Mucosa of descending colon (tissue), 3 donors: ENCODE results near the gene KCNIP2. TPM values are rescaled to one million over a fixed set of nuclear protein-coding genes. Genes with fewer than 3 reads are reported as not detected.
A peak's percentile ranks its signal among the peaks of the same experiment; 100 is the strongest.

ENCODE experiments used
- ATAC-seq: fragments of 200-7000 bp; cut with Tn5 transposase; one replicate; pipeline ENCODE4 v1.9.1; 2020; ENCODE audit warnings: mild to moderate bottlenecking, moderate library complexity
- DNase-seq, 3 donors: peaks; one replicate each; pipeline ENCODE4 v3.0.0-alpha.2; 2020
- H3K36me3 ChIP-seq: fragments of 200-600 bp; one replicate; pipeline ENCODE4 v1.8.0; 2021; ENCODE audit warnings: low read depth, mild to moderate bottlenecking
- H3K4me1 ChIP-seq: fragments of 200-600 bp; one replicate; pipeline ENCODE4 v1.8.0; 2021; ENCODE audit warnings: low read depth, mild to moderate bottlenecking
- H3K4me3 ChIP-seq: fragments of 200-600 bp; one replicate; pipeline ENCODE4 v1.8.0; 2021; ENCODE audit warnings: mild to moderate bottlenecking
- H3K9me3 ChIP-seq: fragments of 200-600 bp; one replicate; pipeline ENCODE4 v1.8.0; 2021; ENCODE audit warnings: mild to moderate bottlenecking
- intact Hi-C, 2 donors: fragments of 100-400 bp; cut with DNase I in 1 of 2; cut with micrococcal nuclease in 1 of 2; formaldehyde crosslinking; loops; one replicate each; pipeline versions ENCODE4 v1.11.0 to v1.11.1; 2022; cut with DNase I, micrococcal nuclease
- total RNA-seq, 3 donors: library from RNA; stranded (reverse); fragmentation: NEBNext Ultra II Directional in 2 of 3; extraction: Animal tissue kit (Norgen Biotek cat#: 25700) in 2 of 3; gene quantifications; one replicate each; pipeline versions ENCODE4 v1.2.1 to v1.2.4, GENCODE V29; 2021 to 2023
- TF ChIP-seq, protein P1 (sequence below): fragments of 200-600 bp; IDR thresholded peaks from one replicate; pipeline ENCODE4 v1.8.0; 2022; ENCODE audit warnings: antibody characterized with exemption, mild to moderate bottlenecking
- donor health status: DM: no; HTN: no; CAD: no; lungs with moderate emphysema.
- donor health status: DM: no; HTN: no; CAD: no.
- donor health status: DM: no; HTN: yes; CAD: no.

KCNIP2 gene
- total RNA-seq, 3 donors from 2014 or later: 3.7 to 5.9 (median 4.2) TPM

DNA sequence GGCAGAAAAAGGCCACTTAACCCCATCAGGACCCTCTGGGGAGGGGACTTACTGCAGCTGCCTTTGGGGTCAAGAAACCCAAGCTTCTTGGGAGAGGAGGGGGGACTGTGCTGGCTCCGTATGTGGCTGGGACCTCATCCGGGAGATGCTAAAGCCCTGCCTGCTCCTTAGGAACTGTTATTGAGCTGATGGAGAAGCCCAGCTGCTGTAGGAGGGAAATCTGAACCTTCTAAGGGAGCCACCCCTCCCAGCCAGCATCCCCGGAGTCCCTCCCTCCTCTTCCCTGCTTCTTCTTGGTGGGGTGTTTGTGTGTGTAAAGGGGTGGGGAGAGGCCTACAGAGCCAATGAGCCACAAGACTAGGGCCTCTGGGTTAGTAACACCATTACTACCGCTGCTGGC is 8.2 kb downstream of the KCNIP2 start:
- no peaks in the 10 kb centered on the region for H3K36me3 ChIP-seq
- no peaks in the 10 kb centered on the region for H3K9me3 ChIP-seq
- peaks cover 9% of the 10 kb centered on the region for H3K4me1 ChIP-seq
- ATAC-seq (no peak), DNase-seq (no peak)
- intact Hi-C loops: no loop called here
- no peak overlapping the region for H3K4me3 ChIP-seq
- TF ChIP-seq, protein P1, sequence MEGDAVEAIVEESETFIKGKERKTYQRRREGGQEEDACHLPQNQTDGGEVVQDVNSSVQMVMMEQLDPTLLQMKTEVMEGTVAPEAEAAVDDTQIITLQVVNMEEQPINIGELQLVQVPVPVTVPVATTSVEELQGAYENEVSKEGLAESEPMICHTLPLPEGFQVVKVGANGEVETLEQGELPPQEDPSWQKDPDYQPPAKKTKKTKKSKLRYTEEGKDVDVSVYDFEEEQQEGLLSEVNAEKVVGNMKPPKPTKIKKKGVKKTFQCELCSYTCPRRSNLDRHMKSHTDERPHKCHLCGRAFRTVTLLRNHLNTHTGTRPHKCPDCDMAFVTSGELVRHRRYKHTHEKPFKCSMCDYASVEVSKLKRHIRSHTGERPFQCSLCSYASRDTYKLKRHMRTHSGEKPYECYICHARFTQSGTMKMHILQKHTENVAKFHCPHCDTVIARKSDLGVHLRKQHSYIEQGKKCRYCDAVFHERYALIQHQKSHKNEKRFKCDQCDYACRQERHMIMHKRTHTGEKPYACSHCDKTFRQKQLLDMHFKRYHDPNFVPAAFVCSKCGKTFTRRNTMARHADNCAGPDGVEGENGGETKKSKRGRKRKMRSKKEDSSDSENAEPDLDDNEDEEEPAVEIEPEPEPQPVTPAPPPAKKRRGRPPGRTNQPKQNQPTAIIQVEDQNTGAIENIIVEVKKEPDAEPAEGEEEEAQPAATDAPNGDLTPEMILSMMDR: no peak

DNA sequence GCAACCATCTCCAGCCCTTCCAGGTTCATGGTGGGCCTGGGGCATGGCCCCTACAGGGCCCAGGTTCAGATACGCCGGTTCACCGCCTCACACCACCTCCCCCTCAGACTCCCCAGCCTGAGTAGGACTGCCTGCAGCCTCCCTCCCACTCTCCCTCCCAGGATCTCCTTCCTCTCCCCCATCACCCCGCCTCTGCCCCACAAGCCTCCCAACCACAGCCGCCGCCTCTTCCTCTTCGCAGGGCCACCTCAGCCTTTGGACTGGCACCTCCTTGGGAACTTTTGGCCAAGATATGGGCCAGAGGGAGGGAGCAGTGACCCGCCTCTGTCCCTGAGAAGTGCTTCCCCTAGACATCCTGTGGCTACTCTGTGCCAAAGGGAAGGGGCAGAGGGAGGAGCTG is 9.3 kb downstream of the KCNIP2 start:
- Histone ChIP-seq H3K4me1 (peaks cover 14% of the 10 kb centered on the region), H3K9me3 (no peaks in the 10 kb centered on the region), H3K4me3 (no peak overlapping the region), H3K36me3 (no peaks in the 10 kb centered on the region)
- intact Hi-C loops: no loop called here
- DNase-seq: peak in 1 of 3 donors; percentile 70
- TF ChIP-seq, protein P1: no peak
- ATAC-seq: no peak

DNA sequence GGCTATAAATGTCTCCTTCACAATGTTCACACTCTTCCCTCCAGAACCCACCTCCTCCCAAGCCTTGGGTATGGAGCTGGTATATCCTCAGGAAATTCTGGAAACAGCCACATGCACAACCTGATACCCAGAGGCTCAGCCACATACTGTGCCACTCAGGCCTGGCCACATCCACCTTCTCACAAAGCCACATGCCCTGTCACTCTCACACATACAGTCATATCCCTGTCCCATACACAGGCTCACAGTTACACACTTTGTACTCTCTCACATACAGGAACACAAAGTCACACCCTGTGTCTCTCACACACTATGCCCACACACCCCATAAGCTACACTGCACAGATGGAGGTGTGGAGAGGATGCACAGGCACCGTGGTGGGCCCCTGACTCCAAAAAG is 10.1 kb downstream of the KCNIP2 start:
- Histone ChIP-seq H3K4me1 (peaks cover 14% of the 10 kb centered on the region), H3K36me3 (no peaks in the 10 kb centered on the region), H3K9me3 (no peaks in the 10 kb centered on the region), H3K4me3 (no peak overlapping the region)
- DNase-seq: no peak
- TF ChIP-seq, protein P1: no peak
- intact Hi-C loops: no loop called here
- no peak for ATAC-seq

DNA sequence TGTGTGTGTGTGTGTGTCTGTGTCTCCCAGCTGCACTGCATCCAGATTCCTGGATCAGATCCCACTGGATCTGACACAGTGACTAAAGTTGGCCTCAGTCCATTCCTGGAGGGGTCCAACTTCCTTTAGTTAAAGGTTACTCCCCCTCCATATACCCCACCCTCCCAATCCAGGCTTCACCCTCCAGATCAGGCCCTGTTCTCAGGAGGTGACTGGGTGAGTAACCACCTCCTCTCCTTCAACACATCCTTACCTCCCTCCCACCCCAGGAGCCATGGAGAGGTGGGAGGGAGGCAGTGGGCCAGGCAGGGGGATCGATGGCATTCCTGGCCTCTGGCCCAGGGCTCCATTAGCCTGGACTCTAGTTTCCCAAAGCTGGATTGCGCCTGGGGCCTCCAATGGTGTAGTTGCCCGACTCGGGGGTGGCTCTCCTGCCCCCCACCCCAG is 11.3 kb downstream of the KCNIP2 start:
- ATAC-seq: no peak
- DNase-seq: no peak
- H3K4me1 ChIP-seq: peaks cover 14% of the 10 kb centered on the region

DNA sequence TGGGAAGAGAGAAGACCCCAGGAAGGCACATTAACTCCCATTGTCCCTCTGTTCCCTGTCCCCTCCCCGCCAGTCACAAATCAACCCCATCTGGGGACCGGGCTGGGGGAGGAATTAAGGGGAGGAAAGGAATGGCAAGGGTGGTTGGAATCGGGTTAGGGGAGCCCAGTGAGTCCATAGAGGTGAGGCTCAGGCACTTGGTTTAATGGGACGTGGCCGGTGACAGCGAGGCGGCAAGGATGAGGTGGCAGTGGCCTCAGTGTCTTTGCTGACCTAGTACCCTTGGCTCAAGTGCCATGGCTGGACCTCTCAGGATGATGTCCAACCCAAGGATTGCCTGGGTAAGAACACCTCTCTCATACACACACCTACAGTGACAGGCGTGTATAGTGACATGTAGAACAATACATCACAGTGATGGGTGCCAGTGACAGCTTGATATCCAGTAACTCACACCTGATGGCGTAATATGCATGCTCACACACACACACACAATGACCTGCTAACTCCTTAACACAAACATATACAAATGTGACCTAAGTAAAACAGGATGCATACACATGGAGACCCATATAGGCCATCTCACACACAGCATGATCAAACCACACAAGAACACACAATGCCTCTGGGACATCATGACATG is 12.3 kb downstream of the KCNIP2 start:
- intact Hi-C loops: no loop called here
- no peaks in the 10 kb centered on the region for H3K9me3 ChIP-seq
- H3K36me3 ChIP-seq: no peaks in the 10 kb centered on the region
- peaks cover 14% of the 10 kb centered on the region for H3K4me1 ChIP-seq
- ATAC-seq (no peak), DNase-seq (no peak)
- TF ChIP-seq, protein P1: no peak
- no peak overlapping the region for H3K4me3 ChIP-seq

More for the DNA sequence above, 11.3 kb downstream of the KCNIP2 start:
- TF ChIP-seq, protein P1: no peak
- no peaks in the 10 kb centered on the region for H3K36me3 ChIP-seq
- intact Hi-C loops: no loop called here
- H3K9me3 ChIP-seq: no peaks in the 10 kb centered on the region
- H3K4me3 ChIP-seq: no peak overlapping the region
